Endothelial cell of umbilical vein (primary cell): ENCODE measurements around the gene REPS2. TPM values are rescaled to one million over a fixed set of nuclear protein-coding genes. Genes with fewer than 3 reads are reported as not detected.

ENCODE experiments used
- BruUV-seq: library from RNA; stranded (reverse); fragments of 400-500 nt; replicated peaks from 2 replicates; lab custom pipeline; 2021; lab: Mats Ljungman, UMichigan
- CTCF ChIA-PET: fragments of 300-600, 350-600 bp; sonication (Branson Sonifier 250); formaldehyde crosslinking; loops from one replicate; lab custom pipeline; 2021; ENCODE audit warnings: antibody characterized with exemption, inconsistent platforms; lab: Charles Lee
- POLR2A ChIA-PET: fragments of 300-600, 350-600 bp; sonication (Branson Sonifier 250); formaldehyde crosslinking; loops from one replicate; lab custom pipeline; 2021; ENCODE audit warnings: antibody characterized with exemption, inconsistent platforms; lab: Charles Lee
- DNase-seq: peaks from one replicate; pipeline ENCODE4 v3.0.0-alpha.2; 2011; ENCODE audit warnings: low read depth, low spot score
- FAIRE-seq: peaks from 2 replicates; lab custom pipeline; 2011; peaks lifted over from hg19 to GRCh38; lab: Jason Lieb, UNC
- H2AFZ ChIP-seq: 2 replicates; pipeline ENCODE4 v1.6.0; 2012; ENCODE audit warnings: low read depth, low read length, control low read depth, inconsistent platforms
- H3K27ac ChIP-seq: 2 replicates; pipeline ENCODE4 v1.5.1; 2011; ENCODE audit warnings: low read depth, mild to moderate bottlenecking, control low read depth, low read length, moderate library complexity; ENCODE audit not compliant: insufficient read depth
- H3K27me3 ChIP-seq, 2 experiments: 2 replicates each; pipeline versions ENCODE4 v1.6.0 to v1.6.1; 2011; ENCODE audit warnings: low read length in 2 of 2, mixed read lengths in 1 of 2; ENCODE audit not compliant: control insufficient read depth in 2 of 2, insufficient read depth in 2 of 2
- H3K36me3 ChIP-seq, 2 experiments: 2 replicates in 1 of 2; 3 replicates in 1 of 2; pipeline ENCODE4 v1.5.1; 2011; ENCODE audit warnings: low read length in 2 of 2, mild to moderate bottlenecking in 1 of 2, moderate library complexity in 1 of 2; ENCODE audit not compliant: control insufficient read depth in 2 of 2, insufficient read depth in 2 of 2; ENCODE audit errors: extremely low read depth in 1 of 2
- H3K4me1 ChIP-seq: 3 replicates; pipeline ENCODE4 v1.5.1; 2011; ENCODE audit warnings: mild to moderate bottlenecking, low read length; ENCODE audit not compliant: control insufficient read depth, insufficient read depth; ENCODE audit errors: extremely low read depth
- H3K4me2 ChIP-seq: 2 replicates; pipeline ENCODE4 v1.6.1; 2011; ENCODE audit warnings: low read length, control low read depth, mixed read lengths; ENCODE audit not compliant: insufficient read depth
- H3K4me3 ChIP-seq, 3 experiments: fragments of 200-600 bp in 1 of 3; sonication (generic), shearing (Covaris generic) in 1 of 3; replicated peaks in 1 of 3; 2 replicates each; pipeline ENCODE4 v1.5.1; 2011 to 2016; ENCODE audit warnings: control low read depth in 3 of 3, low read length in 3 of 3, mild to moderate bottlenecking in 2 of 3, inconsistent platforms in 1 of 3, low read depth in 1 of 3, moderate library complexity in 1 of 3; ENCODE audit not compliant: insufficient read depth in 1 of 3
- H3K79me2 ChIP-seq: 2 replicates; pipeline ENCODE4 v1.6.0; 2012; ENCODE audit warnings: low read length, inconsistent platforms; ENCODE audit not compliant: control insufficient read depth, insufficient read depth
- H3K9ac ChIP-seq: replicated peaks from 2 replicates; pipeline ENCODE3; 2011; ENCODE audit warnings: low read length, control low read depth; ENCODE audit not compliant: insufficient read depth; ENCODE audit errors: extremely low read depth
- H3K9me1 ChIP-seq: replicated peaks from 3 replicates; pipeline ENCODE4 v1.6.0; 2011; ENCODE audit warnings: mild to moderate bottlenecking, low read length; ENCODE audit not compliant: control insufficient read depth, insufficient read depth; ENCODE audit errors: extremely low read depth
- H3K9me3 ChIP-seq: replicated peaks from 2 replicates; pipeline ENCODE4 v1.5.1; 2012; ENCODE audit warnings: low read length, inconsistent platforms; ENCODE audit not compliant: control insufficient read depth, insufficient read depth
- H4K20me1 ChIP-seq: replicated peaks from 2 replicates; pipeline ENCODE3; 2011; ENCODE audit warnings: mild to moderate bottlenecking, low read length; ENCODE audit not compliant: control insufficient read depth, insufficient read depth; ENCODE audit errors: extremely low read depth
- EZH2 ChIP-seq: IDR thresholded peaks from 2 replicates; pipeline ENCODE4 v1.6.1; 2012; ENCODE audit warnings: borderline replicate concordance, low read depth, mild to moderate bottlenecking, moderate library complexity, low read length, inconsistent platforms; ENCODE audit not compliant: severe bottlenecking
- FOS ChIP-seq: IDR thresholded peaks from 2 replicates; pipeline ENCODE4 v1.6.1; 2011; ENCODE audit warnings: mild to moderate bottlenecking, low read length, moderate library complexity, borderline replicate concordance; ENCODE audit not compliant: insufficient read depth
- GATA2 ChIP-seq: IDR thresholded peaks from 2 replicates; pipeline ENCODE4 v1.7.0; 2011; ENCODE audit warnings: low read depth, mild to moderate bottlenecking, moderate library complexity, mixed read lengths, low read length; ENCODE audit not compliant: insufficient read length, insufficient read depth
- JUN ChIP-seq: IDR thresholded peaks from 2 replicates; pipeline ENCODE4 v1.6.1; 2011; ENCODE audit warnings: borderline replicate concordance, low read depth; ENCODE audit not compliant: insufficient read length, insufficient read depth
- MYC ChIP-seq: IDR thresholded peaks from one replicate; pipeline ENCODE4 v1.6.1; 2011; ENCODE audit warnings: mild to moderate bottlenecking, low read depth, low read length
- POLR2A ChIP-seq: IDR thresholded peaks from 2 replicates; pipeline ENCODE4 v1.6.1; 2012; ENCODE audit warnings: low read depth, mild to moderate bottlenecking, control low read depth, low read length
- POLR2AphosphoS5 ChIP-seq: IDR thresholded peaks from 2 replicates; pipeline ENCODE4 v1.6.1; 2012; ENCODE audit warnings: low read depth, mild to moderate bottlenecking, control low read depth, low read length, moderate library complexity; ENCODE audit not compliant: insufficient read depth
- dilution Hi-C: fragments of 300-500 bp; cut with MboI; formaldehyde crosslinking; loops from one replicate; pipeline ENCODE4 v1.15.0; 2019; ENCODE audit warnings: low sequenced_read_pairs; ENCODE audit not compliant: extremely low pct_ligation_motif_present
- intact Hi-C: fragments of 100-400 bp; cut with micrococcal nuclease; formaldehyde crosslinking; loops from one replicate; pipeline ENCODE4 v1.10.0; 2022
- polyA plus RNA-seq, 4 experiments: library from polyadenylated mRNA; depleted of rRNA in 3 of 4; stranded (reverse) in 3 of 4; unstranded in 1 of 4; fragments of >200 nt; gene quantifications; 2 replicates each; pipeline versions ENCODE4 v1.2.1 to v1.2.3, GENCODE V29; 2011 to 2012; ENCODE audit warnings: missing spikeins in 1 of 4
- total RNA-seq: library from RNA; stranded (reverse); gene quantifications from 2 replicates; pipeline ENCODE4 v1.2.3, GENCODE V29; 2021
- TF ChIP-seq, protein P1 (sequence below): IDR thresholded peaks from 2 replicates; pipeline ENCODE4 v1.6.1; 2011; ENCODE audit not compliant: insufficient read depth, insufficient read length
- TF ChIP-seq, protein P2 (sequence below), 2 donors: IDR thresholded peaks; 1 replicate in 1 of 2; 2 replicates in 1 of 2; pipeline ENCODE4 v1.5.1; 2011; ENCODE audit warnings: low read length in 2 of 2, mild to moderate bottlenecking in 2 of 2, moderate library complexity in 2 of 2, control low read depth in 1 of 2, inconsistent platforms in 1 of 2, low read depth in 1 of 2; ENCODE audit not compliant: insufficient read depth in 1 of 2; ENCODE audit errors: extremely low read depth in 1 of 2

Gene REPS2
- total and polyA plus RNA-seq, 2 donors (not counting 3 experiments of a cell fraction or from before 2014, with no cell fraction given): 0.91 to 2.6 TPM

DNA sequence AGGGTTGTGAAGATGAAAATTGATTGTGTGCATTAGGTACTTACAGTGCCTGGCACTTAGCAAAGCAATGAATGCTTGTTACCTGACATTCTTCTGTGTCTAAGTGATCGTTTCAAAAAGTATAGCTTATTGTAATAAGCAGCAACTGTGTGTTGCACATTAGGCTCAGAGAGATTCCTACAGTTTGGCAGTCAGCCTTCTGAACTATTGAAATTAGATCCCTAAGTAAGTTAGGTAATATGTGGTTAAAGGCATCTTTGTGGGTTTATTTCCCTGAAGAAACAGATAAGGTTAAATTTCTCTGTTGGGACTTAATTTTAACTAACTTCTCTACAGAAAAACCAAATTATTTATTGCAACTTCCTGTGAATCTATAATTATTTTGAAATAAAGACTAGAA is 93.4 kb downstream of the REPS2 start:
- intact Hi-C loops: loop anchor here (5.0 kb wide), 1 partner anchor 83 kb away; no protein-coding TSS in a partner anchor

More for the DNA sequence above, 93.4 kb downstream of the REPS2 start:
- H2AFZ ChIP-seq: no peak overlapping the region
- H3K27ac ChIP-seq: no peak overlapping the region
- no peak overlapping the region for H3K4me2 ChIP-seq
- dilution Hi-C loops: no loop called here
- no peaks in the 10 kb centered on the region for H3K9me3 ChIP-seq
- no peak overlapping the region for H3K4me3 ChIP-seq
- H3K9me1 ChIP-seq: no peaks in the 10 kb centered on the region
- H3K36me3 ChIP-seq: no peaks in the 10 kb centered on the region
- TF ChIP-seq JUN (no peak), EZH2 (no peak), FOS (no peak), MYC (no peak), POLR2A (no peak), GATA2 (no peak), POLR2AphosphoS5 (no peak)
- TF ChIP-seq, protein P1, sequence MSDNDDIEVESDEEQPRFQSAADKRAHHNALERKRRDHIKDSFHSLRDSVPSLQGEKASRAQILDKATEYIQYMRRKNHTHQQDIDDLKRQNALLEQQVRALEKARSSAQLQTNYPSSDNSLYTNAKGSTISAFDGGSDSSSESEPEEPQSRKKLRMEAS: no peak
- TF ChIP-seq, protein P2, sequence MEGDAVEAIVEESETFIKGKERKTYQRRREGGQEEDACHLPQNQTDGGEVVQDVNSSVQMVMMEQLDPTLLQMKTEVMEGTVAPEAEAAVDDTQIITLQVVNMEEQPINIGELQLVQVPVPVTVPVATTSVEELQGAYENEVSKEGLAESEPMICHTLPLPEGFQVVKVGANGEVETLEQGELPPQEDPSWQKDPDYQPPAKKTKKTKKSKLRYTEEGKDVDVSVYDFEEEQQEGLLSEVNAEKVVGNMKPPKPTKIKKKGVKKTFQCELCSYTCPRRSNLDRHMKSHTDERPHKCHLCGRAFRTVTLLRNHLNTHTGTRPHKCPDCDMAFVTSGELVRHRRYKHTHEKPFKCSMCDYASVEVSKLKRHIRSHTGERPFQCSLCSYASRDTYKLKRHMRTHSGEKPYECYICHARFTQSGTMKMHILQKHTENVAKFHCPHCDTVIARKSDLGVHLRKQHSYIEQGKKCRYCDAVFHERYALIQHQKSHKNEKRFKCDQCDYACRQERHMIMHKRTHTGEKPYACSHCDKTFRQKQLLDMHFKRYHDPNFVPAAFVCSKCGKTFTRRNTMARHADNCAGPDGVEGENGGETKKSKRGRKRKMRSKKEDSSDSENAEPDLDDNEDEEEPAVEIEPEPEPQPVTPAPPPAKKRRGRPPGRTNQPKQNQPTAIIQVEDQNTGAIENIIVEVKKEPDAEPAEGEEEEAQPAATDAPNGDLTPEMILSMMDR (IDR thresholded peaks at IDR 0.05; ENCODE audit: extremely low read depth in 1 of 2, insufficient read depth in 1 of 2, low read depth in 1 of 2, low read length in 2 of 2): no peak
- no peaks in the 10 kb centered on the region for H3K27me3 ChIP-seq
- H3K9ac ChIP-seq: no peak overlapping the region
- no peak for DNase-seq
- H3K79me2 ChIP-seq: no peaks in the 10 kb centered on the region
- ChIA-PET POLR2A (no interaction called here), CTCF (no interaction called here)
- no peak for FAIRE-seq
- H4K20me1 ChIP-seq: no peaks in the 10 kb centered on the region
- H3K4me1 ChIP-seq: peaks cover 13% of the 10 kb centered on the region
- BruUV-seq: no TSS peak
